Measurements from ENCODE around the gene CDC26.

GRCh38 chr9:113219969-113220368 lies 55.4 kb downstream of the CDC26 start:
- TF ChIP-seq CTCF (IDR thresholded peaks at IDR 0.05): no peak
- no peak for TF ChIP-seq POLR2A (IDR thresholded peaks at IDR 0.05; ENCODE audit: low read depth)
- TF ChIP-seq EP300 (IDR thresholded peaks at IDR 0.05): no peak
- no peak for TF ChIP-seq POLR2AphosphoS5 (IDR thresholded peaks at IDR 0.05)
